ENCODE measurements around the gene GPR180.

GPR180 gene

DNA sequence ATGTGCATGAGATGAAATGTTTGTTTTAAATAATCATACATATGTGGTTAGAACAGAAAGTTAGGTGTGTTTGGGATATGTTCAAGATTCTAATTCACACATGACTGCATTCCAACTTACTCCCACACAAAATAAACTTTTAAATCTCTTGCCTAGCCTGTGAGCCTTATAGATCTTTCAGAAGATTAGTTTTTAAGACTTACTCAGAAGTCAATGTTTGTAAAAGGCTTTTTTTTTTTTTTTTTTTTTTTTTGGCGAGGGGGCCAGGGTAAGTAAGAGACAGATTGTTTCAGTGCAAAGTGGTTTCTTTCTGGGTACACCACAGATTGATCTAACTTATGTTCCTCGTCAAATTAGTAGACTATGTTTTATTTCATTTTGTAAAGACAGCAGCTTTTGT is 39.1 kb downstream of the GPR180 start:
- in situ Hi-C loops (cut with HindIII; ENCODE audit: low sequenced_read_pairs): no loop called here

DNA sequence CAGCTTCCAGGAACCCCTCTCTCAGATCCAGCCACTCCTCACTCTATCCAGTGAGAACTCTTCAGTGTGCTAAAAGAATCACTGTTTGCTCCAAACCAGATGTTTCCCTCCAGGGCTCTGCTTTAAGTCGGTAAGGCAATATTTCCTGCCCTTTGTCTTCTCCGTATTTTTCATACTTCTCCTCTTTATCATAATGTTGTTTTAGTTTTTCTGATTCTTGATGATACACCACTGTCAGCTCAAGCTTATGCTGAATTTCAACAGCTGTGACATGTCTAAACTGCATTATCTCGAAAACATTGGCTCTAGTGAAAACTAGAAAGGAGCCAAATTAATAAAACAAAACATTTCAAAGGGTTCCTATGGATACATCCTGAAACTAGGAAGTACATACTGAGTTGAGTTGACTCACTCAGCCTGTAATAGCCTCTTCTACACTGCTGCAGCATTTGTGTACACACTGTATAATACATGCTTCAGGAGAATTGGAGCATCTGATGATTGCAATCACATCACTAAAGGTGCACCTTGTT is 39.8 kb downstream of the GPR180 start:
- in situ Hi-C loops (cut with HindIII; ENCODE audit: low sequenced_read_pairs): no loop called here

DNA sequence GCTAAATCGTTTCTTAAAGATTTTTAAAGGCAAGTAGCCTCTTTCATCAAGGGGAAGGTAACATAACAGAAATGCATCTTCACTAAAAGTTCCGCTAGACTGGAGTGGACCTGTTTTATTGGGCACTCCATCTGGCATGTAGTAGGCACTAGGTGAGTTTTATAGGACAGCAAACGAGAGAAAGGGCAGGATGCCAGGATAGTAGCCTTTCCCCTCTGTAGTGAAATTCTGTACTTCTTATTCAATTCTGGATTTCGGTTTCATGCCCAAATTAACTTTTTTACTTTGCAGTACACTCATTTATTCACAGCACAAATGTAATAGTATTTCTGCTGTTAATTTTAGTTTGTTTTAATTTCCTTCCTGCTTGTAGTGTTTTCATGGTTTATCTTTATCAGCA is 45.2 kb downstream of the GPR180 start:
- in situ Hi-C loops (cut with HindIII; ENCODE audit: low sequenced_read_pairs): no loop called here

DNA sequence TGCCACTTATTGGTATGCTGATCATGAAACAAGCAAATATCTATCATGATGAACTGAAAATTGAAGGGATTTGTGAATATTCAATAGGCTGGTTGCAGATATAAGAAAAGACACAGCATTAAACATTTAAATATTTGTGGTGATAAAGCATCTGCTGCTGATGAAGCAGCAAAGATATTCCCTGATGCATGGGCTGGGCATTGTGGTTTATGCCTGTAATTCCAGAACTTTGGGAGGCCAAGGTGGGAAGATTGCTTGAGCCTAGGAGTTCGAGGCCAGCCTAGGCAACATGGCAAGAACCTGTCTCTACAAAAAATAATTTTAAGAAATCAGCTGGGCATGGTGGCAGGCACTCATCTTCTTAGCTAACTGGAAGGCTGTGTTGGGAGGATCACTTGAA is 54.5 kb downstream of the GPR180 start:
- in situ Hi-C loops (cut with HindIII; ENCODE audit: low sequenced_read_pairs): loop anchor here (5.0 kb wide), 1 partner anchor 46 kb away; no protein-coding TSS in a partner anchor

DNA sequence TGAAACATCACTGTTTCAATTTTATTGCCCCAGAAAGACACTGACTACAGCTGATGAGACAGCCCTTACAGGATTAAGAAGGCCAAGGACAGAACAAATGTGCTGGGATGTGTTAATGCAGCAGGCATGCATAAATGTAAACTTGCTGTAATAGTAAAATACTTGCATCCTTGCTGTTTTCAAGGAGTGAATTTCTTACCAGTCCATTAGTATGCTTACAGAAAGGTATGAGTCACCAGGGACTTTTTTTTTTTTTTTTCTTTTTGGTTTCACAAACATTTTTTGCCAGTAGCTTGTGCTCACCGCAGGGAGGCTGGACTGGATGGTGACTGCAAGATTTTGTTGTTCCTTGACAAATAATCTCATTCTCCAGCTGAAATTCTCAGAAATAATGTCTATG is 55.1 kb downstream of the GPR180 start:
- in situ Hi-C loops (cut with HindIII; ENCODE audit: low sequenced_read_pairs): loop anchor here (5.0 kb wide), 1 partner anchor 46 kb away; no protein-coding TSS in a partner anchor

DNA sequence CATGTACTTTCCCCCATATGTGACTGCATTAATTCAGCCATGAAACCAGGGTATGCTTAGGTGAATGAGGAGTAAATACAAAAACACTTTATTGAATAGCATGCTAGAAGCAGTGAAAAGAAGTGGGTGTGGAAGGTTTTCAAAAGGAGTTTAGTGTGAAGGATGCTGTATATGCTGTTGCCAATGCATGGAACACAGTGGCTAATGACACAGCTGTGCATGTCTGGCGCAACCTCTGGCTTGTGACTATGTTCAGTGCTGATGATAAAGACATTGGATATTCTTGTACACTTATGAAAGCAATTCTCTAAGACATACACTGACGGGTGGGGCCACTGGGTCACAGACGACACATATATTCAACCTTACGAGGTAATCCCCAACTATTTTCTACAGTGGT is 55.5 kb downstream of the GPR180 start:
- in situ Hi-C loops (cut with HindIII; ENCODE audit: low sequenced_read_pairs): loop anchor here (5.0 kb wide), 1 partner anchor 45 kb away; no protein-coding TSS in a partner anchor

DNA sequence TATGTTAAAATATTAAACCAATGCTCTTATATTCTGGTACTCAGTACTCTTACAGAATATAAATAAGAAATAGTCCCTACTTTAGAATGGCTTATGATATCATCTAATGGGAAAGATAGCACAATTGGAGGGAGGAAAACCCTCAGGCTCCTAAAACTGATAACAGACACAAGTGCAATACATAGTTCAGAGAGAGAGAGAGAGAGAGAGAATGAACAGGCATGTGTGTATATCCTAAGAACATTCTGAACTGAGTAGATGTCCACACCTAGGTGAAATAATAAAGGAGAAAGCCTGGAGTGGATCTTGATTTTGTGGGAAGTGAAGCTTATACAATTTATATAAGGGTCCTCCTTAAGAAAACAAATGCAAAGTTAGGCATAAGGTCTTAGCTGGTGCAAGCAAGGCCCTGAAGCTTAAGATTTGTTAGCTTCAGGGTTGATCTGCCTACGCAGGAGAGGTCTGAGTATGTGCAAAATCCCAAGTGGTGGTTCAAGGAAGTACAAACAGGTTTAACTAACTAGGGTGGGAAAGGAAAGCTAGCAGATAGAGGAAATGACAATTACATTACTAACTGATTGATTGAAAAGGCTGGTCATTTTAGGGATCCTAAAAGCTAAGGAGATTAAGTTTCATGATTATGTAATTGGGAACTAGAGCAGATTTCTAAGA is 57.4 kb downstream of the GPR180 start:
- in situ Hi-C loops (cut with HindIII; ENCODE audit: low sequenced_read_pairs): loop anchor here (5.0 kb wide), 1 partner anchor 43 kb away; no protein-coding TSS in a partner anchor

DNA sequence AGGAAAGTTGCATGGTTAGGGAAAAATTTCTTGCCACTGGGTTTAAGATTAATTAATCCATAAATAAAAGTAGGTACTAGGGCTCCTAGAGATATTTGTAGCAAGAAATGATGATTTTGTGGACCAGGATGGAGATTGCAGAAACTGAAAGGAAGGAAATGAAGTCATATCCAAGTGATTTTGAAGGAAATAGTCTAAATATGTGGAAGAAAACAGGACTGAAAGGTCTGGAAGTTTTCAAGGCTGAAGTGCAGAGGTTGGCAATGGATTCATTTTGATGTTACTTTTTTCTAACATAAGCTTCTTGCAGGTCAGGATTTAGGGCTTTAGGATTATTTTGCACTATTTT is 57.9 kb downstream of the GPR180 start:
- in situ Hi-C loops (cut with HindIII; ENCODE audit: low sequenced_read_pairs): loop anchor here (5.0 kb wide), 1 partner anchor 43 kb away; no protein-coding TSS in a partner anchor

DNA sequence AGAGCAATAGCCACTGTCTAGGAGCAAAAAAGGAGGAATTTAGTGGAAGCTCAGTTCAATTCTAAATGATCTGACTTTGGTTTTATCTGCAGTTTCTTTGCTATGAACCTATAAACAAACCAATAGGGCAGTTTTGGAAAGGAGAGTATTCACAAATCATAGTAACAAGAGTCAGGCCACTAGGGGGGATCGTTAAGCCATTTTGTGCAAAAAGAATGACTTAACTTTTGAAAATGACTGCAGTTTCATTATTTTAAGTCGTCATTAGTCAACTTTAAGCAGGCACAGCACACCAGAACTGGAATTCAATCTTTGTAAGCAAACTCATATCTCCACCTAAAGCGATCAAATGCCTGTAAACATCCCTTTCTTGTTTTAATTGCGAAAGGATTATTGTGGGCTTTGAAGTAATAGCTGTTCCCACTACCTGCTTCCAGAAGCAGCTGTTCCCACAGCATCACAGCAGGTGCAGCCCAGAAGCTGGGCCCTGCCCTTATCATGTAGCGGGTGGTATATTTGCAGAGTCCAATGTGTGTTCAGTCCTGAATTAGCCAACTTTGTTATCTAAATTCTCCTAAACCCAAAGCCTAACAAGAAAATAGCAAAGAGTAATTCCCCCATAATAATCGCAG is 59.2 kb downstream of the GPR180 start:
- in situ Hi-C loops (cut with HindIII; ENCODE audit: low sequenced_read_pairs): no loop called here

DNA sequence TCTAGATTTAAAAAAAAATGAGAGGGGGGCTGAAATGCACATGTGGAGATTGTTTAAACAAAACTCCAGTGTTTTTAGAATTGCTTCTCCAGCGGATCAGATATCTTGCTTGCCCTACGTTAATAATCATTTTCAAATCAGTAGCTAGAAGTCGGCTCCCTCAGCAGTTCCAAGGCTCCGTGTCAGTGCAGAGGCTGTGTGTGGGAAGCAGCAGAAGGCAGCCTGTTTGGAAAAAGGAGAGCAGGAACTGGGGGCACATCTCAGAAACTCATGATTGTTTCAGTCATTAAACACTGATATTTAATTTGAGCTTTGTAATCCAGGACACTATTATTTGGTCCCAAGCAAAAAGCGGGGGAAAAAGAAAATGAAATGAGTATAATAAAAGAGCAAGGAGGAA is 59.7 kb downstream of the GPR180 start:
- in situ Hi-C loops (cut with HindIII; ENCODE audit: low sequenced_read_pairs): no loop called here

DNA sequence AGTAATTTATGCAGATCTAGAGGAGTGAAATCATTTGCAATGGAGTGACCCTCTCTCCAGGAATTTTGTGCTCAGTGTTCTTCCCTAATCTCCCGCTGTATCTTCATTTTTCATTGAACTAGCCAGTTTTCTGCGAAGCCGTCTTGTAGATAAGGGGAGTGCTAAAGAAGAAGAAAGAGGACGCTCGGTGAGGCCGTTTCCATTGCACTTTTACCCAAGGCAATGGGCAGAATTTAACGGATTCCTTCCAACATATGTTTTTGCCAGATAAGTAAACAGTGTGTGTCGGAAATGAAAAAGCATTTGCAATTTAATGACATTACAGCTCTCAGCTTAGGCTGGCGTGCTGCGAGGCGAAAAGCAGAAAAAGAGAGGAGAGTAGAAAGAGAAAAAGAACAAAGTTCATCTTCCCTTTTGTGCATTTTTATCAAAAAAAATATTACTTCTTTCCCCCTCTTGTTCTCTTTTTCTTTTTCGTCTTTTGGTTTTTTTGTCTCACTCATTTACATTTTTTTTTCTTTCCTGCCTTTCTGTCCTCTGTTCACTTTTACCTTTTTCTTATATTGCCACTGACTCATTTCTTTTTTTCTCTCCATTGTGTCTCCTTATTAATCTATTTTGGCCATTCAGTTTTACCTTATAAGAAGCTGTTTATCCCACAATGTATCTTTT is 60.8 kb downstream of the GPR180 start:
- in situ Hi-C loops (cut with HindIII; ENCODE audit: low sequenced_read_pairs): no loop called here

DNA sequence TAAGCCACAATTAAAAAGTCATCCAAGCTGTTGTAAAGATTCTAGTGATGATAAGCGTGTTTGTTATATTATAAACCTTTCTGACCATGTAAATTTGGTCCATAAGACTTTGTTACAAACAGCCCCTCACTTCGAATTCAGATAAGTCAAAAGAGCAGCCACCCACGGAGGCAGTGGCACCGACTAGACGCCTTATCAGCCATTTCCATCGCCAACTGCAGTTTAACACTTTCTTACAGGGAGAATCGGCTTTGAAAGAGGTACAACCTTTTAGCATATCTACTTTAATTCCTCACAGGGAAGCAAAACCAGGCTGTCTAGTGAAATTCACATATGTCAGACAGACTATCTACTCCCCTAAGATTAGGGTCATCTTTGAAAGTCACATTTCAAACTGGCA is 63.2 kb downstream of the GPR180 start:
- in situ Hi-C loops (cut with HindIII; ENCODE audit: low sequenced_read_pairs): no loop called here

DNA sequence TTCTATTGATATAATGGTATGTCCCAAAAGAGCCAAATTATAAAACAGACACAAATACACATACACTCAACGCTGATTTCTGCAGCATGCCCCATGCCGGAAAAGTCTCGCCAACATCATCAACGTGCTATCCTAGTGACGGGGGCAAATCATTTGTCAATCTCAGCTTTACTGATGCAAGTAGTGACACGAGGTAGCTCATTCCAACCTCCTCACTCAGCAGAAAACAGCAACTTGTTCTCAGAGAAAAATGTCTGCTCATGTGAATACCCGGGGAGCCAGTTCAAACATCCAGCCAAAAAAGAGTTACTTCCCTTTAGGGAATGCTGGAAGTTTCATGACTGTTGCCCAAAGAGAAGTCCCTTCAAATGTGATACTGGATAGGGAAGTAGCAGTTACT is 64.4 kb downstream of the GPR180 start:
- in situ Hi-C loops (cut with HindIII; ENCODE audit: low sequenced_read_pairs): no loop called here

DNA sequence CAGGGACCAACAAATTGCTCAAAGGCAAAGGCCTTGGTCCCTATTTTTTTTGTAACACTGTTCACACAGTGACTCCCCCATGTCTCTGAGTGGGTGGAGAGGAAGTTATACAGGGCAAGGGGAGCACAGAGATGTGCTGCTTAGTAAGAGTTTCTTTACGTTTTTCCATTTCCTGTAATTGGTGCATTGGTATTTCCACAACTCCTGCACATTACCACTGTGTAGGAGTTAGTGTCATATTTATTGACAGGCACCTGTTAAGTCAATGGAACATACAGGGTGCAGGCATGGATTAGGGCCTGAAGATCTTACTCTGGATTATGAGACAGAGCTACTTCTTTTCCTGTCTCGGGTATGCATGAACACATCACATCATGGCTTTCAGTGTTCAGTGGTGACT is 65.5 kb downstream of the GPR180 start:
- in situ Hi-C loops (cut with HindIII; ENCODE audit: low sequenced_read_pairs): no loop called here

DNA sequence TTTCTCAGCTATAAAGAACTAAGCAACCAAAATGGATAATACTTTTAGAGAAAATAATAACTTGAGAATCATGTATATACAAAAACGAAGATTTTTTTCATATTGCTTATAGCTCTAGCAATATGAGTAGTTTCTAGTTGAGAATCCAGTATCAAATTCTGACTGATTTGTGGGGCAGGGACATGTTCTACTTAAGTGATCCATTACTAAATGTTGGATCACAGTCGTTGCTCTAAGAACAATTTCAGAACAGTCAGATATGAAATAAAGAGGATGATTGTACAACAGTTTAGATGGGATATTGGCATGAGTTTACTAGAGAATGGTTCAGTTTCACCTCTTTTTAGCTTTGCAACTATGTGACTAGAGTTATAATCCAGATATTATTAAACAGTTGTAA is 70.7 kb downstream of the GPR180 start:
- in situ Hi-C loops (cut with HindIII; ENCODE audit: low sequenced_read_pairs): no loop called here

DNA sequence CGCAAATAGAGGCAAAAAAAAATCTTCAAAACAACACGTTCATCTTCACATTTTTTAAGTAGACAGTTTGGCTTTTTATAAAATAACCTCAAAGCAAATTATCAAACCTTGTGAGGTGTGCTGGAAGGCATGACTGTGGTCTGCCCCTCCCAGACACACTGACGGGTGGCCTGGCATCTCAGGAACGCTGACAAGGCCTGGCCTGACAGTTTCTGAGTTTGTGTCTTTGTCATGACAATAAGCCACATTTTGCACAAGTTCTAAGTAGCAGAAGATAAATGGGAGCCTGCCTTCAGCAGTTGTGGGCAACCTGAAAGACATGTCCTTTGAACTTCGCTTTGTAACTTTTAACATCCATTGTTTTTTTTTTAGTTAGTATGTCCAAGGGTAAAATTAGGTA is 72.2 kb downstream of the GPR180 start:
- in situ Hi-C loops (cut with HindIII; ENCODE audit: low sequenced_read_pairs): no loop called here

DNA sequence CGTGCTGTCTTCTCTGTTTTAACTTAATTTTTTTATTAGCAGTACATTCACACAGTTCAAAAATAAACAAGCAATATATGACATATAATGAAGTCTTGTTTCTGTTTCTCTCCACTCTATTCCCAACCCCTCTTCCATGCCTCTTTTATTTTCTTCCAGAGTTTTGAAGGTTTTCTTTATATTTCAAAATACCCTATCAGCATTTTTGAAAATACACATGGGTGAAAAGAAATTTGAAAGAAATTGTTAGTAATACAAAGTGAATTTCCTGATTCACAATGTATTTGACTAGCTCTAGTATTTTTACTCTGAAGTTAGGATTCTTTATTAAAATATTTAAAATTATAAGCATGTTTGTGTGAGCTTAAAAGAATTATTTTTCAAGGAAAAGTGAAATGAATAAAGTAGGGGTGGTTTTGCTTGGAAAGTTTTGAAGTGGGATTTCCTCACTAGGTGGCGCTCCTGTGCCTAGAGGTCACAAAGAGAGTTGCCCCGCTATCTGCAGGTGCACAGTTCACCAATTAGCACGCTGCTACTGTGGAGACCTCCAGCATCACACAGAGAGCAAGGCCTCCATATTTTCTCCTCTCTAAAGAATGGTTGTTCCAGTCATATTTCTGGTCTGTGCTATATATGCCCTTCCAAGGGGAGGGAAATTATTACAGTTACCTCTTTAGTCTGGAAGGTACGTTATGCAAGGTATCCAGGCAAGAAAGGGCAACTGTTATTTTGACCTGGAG is 73.1 kb downstream of the GPR180 start:
- in situ Hi-C loops (cut with HindIII; ENCODE audit: low sequenced_read_pairs): no loop called here

DNA sequence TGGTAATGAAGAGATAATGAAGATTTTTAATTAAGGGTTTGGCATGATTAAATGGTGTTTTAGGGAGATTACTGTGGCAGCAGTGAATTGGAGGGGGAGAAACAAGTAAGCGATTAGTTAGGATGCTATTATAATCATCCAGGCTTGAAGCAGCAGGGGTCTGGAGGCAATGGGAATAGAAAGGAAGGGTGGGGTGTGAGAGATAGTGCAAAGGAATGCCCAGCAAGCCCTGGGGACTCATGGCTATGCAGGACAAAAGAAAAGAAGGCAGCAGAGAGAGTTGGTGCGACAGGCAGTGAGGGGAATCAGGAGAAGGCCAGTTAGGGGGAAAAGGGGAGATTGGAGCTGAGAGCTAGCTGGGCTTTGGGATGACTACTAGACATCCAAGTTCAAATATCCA is 76.1 kb downstream of the GPR180 start:
- in situ Hi-C loops (cut with HindIII; ENCODE audit: low sequenced_read_pairs): no loop called here

DNA sequence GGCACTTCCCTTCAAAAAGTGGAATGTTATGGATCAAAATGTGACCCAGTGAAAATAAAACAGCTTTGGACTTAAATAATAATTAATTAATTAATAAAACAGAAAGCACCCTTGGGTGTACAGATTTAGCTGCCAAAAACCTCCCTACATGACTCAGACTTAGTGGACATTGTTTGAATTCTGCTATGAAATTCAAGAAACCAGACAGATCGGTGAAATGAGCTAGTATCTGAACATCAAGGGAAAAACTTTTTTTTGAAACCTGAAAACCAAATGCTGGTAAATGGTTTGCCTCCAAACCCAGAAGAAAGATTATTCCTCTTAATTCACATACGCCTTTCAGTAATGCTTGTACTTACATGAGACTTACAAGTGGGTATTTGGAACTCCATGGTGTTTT is 77.2 kb downstream of the GPR180 start:
- in situ Hi-C loops (cut with HindIII; ENCODE audit: low sequenced_read_pairs): no loop called here

DNA sequence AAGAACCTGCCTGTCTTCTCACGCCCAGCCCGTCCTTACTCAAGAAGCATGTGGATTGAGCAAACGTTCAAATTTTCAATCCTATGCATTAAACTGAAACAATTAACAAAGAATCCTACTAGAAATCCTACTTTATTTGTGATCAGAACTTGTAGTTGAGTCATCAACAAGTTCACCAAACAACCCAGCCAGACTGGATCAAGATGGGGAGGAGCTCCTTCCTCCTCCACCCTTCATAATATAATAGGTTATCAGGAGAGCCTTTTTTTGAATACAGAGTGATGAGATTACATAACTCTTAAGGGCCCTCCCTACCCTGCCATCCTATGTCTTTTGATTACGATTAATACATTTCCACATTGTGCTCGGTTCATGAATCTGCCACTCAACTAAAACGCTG is 78.0 kb downstream of the GPR180 start:
- in situ Hi-C loops (cut with HindIII; ENCODE audit: low sequenced_read_pairs): no loop called here

DNA sequence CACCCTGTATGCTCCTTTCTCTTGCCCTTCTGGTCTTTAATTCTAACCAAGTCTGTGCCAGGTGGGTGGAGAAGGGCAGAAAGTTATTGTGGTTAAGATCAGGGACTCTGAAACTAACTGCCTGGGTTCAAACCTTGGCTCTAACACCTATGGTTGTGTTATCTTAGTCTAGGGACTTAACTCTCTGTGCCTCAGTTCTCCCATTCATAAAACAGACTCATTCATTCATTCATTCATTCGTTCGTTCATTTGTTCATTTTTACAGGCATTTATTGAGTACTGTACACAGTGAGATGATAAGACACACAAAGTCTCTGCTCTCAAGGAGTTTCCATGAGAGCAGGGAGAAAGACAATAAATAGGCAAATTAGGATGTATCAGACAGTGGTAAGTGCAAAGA is 80.6 kb downstream of the GPR180 start:
- in situ Hi-C loops (cut with HindIII; ENCODE audit: low sequenced_read_pairs): no loop called here
